ENCODE results near the gene TRIM52. TPM values are rescaled to one million over a fixed set of nuclear protein-coding genes. Genes with fewer than 3 reads are reported as not detected.
"Not testable (repeated sequence)": the region's sequence is repeated elsewhere in the genome, so short reads cannot be mapped to it uniquely, and the experiment has no call there.

TRIM52 gene
- total RNA-seq, 1 experiment from 2014 or later: 7.8 TPM

DNA sequence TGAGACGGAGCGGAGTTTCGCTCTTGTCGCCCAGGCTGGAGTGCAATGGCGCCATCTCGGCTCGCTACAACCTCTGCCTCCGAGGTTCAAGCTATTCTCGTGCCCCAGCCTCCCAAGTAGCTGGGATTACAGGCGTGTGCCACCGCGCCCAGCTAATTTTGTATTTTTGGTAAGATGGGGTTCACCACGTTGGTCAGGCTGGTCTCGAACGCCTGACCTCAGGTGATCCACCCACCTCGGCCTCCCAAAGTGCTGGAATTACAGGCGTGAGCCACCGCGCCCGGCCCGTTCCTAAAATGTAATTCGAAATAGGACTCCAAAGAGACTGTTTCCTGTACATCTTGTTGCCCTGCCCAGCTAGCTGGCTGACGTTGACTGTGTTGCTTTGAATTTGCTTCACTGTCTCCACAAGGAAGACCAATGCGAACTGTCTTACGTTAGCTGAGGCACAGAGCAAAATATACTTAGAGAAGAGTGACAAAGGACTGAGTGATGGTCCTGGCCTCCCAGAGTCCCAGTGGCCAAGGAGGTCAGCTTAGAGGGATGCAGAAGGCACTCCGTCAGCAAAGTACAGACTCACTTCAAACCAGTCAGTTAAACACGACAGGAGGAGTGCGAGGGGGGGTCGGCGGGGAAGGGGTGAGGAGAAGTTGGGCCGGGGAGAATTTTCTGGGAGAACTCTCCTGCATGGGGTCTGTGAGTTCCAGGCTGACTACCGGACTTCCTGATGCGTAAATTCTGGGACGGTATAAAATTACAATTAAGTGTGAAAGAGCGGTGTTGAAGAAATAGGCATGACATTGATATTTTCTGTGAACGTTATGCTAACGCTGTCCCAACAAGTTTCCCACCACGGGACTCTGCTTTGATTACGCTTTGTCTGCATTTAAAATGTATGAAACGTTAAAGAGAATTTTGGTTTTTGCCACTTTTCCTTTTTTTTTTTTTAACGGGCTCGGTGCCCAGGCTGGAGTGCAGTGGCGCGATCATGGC lies 44.6 kb downstream of the TRIM52 start:
- no peak for ATAC-seq

DNA sequence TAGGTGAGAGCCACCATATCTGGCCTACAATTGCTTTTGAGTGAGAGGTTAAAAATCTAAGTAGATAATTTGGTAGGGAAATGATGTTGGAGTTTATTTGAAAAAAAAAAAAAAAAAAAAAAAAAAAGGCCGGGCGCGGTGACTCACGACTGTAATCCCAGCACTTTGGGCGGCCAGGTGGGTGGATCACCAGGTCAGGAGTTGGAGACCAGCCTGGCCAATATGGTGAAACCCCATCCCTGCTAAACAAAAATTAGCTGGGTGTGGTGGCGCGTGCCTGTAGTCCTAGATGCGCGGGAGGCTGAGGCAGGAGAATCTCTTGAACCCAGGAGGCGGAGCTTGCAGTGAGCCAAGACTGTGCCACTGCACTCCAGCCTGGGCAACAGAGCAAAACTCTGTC lies 46.7 kb downstream of the TRIM52 start:
- CTCF ChIA-PET: interaction anchor here (0.7 to 1.5 kb wide), 2 partner anchors 46 to 425 kb away, joined by 3 read pairs; no protein-coding TSS in a partner anchor
- H3K36me3 Mint-ChIP-seq; H3K4me3 Mint-ChIP-seq; H3K27ac Mint-ChIP-seq; POLR2A ChIA-PET; DNase-seq (ENCODE audit: low spot score); H3K9me3 Mint-ChIP-seq; ATAC-seq: not testable (repeated sequence)
- peaks cover 23% of the 10 kb centered on the region for H3K27me3 Mint-ChIP-seq (ENCODE audit: low read depth)
- peaks cover 21% of the 10 kb centered on the region for H3K4me1 Mint-ChIP-seq

More for the DNA sequence above, 44.6 kb downstream of the TRIM52 start:
- Mint-ChIP-seq H3K9me3 (no peaks in the 10 kb centered on the region), H3K27me3 (ENCODE audit: low read depth) (peaks cover 23% of the 10 kb centered on the region), H3K36me3 (no peaks in the 10 kb centered on the region), H3K27ac (0 out of 2 replicates have a peak overlapping the region, but pooled peaks have one; percentile 63), H3K4me3 (peak overlapping the region; percentile 94), H3K4me1 (peaks cover 22% of the 10 kb centered on the region)
- CTCF ChIA-PET: interaction anchor here (0.9 to 1.0 kb wide), 3 partner anchors 25 to 356 kb away, joined by 3 to 6 read pairs (median 5); no protein-coding TSS in a partner anchor
- peak; percentile 47 for DNase-seq (ENCODE audit: low spot score)
- POLR2A ChIA-PET: no interaction called here
- TF ChIP-seq GTF2I (CRISPR knock-in tag; conservative IDR thresholded peaks at IDR 0.05): peak; percentile 58; the same call in 1 of the 2 replicates
- TF ChIP-seq, protein P1, sequence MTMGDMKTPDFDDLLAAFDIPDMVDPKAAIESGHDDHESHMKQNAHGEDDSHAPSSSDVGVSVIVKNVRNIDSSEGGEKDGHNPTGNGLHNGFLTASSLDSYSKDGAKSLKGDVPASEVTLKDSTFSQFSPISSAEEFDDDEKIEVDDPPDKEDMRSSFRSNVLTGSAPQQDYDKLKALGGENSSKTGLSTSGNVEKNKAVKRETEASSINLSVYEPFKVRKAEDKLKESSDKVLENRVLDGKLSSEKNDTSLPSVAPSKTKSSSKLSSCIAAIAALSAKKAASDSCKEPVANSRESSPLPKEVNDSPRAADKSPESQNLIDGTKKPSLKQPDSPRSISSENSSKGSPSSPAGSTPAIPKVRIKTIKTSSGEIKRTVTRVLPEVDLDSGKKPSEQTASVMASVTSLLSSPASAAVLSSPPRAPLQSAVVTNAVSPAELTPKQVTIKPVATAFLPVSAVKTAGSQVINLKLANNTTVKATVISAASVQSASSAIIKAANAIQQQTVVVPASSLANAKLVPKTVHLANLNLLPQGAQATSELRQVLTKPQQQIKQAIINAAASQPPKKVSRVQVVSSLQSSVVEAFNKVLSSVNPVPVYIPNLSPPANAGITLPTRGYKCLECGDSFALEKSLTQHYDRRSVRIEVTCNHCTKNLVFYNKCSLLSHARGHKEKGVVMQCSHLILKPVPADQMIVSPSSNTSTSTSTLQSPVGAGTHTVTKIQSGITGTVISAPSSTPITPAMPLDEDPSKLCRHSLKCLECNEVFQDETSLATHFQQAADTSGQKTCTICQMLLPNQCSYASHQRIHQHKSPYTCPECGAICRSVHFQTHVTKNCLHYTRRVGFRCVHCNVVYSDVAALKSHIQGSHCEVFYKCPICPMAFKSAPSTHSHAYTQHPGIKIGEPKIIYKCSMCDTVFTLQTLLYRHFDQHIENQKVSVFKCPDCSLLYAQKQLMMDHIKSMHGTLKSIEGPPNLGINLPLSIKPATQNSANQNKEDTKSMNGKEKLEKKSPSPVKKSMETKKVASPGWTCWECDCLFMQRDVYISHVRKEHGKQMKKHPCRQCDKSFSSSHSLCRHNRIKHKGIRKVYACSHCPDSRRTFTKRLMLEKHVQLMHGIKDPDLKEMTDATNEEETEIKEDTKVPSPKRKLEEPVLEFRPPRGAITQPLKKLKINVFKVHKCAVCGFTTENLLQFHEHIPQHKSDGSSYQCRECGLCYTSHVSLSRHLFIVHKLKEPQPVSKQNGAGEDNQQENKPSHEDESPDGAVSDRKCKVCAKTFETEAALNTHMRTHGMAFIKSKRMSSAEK (CRISPR knock-in tag; IDR thresholded peaks at IDR 0.05; ENCODE audit: borderline replicate concordance): no peak

- no peak overlapping the region for H3K27ac Mint-ChIP-seq
- no peak for DNase-seq (ENCODE audit: low spot score)
- no peak for ATAC-seq
- H3K9me3 Mint-ChIP-seq: no peaks in the 10 kb centered on the region
- H3K4me3 Mint-ChIP-seq: no peak overlapping the region
- no peaks in the 10 kb centered on the region for H3K36me3 Mint-ChIP-seq
- peaks cover 20% of the 10 kb centered on the region for H3K27me3 Mint-ChIP-seq (ENCODE audit: low read depth)
- ChIA-PET CTCF (interaction anchor here (1.1 kb wide), 1 partner anchor 18 kb away, joined by 3 read pairs; no protein-coding TSS in a partner anchor), POLR2A (no interaction called here)
- TF ChIP-seq ETV6 (CRISPR knock-in tag; IDR thresholded peaks at IDR 0.05) (no peak), ZNF396 (CRISPR knock-in tag; IDR thresholded peaks at IDR 0.05; ENCODE audit: borderline replicate concordance) (no peak), ZBTB21 (CRISPR knock-in tag; IDR thresholded peaks at IDR 0.05; ENCODE audit: borderline replicate concordance) (no peak), NR1H2 (CRISPR knock-in tag; IDR thresholded peaks at IDR 0.05) (no peak), SP1 (CRISPR knock-in tag; conservative IDR thresholded peaks at IDR 0.05) (no peak), ESRRA (CRISPR knock-in tag; IDR thresholded peaks at IDR 0.05; ENCODE audit: borderline replicate concordance) (no peak), USF2 (CRISPR knock-in tag; IDR thresholded peaks at IDR 0.05) (no peak), ZNF425 (CRISPR knock-in tag; conservative IDR thresholded peaks at IDR 0.05) (no peak), MXD4 (CRISPR knock-in tag; IDR thresholded peaks at IDR 0.05; ENCODE audit: borderline replicate concordance) (no peak), PRRX2 (CRISPR knock-in tag; IDR thresholded peaks at IDR 0.05) (no peak), IRF2 (CRISPR knock-in tag; IDR thresholded peaks at IDR 0.05; ENCODE audit: borderline replicate concordance, low read depth) (no peak), KAT7 (CRISPR knock-in tag; IDR thresholded peaks at IDR 0.05; ENCODE audit: borderline replicate concordance) (no peak)
- TF ChIP-seq, protein P2, sequence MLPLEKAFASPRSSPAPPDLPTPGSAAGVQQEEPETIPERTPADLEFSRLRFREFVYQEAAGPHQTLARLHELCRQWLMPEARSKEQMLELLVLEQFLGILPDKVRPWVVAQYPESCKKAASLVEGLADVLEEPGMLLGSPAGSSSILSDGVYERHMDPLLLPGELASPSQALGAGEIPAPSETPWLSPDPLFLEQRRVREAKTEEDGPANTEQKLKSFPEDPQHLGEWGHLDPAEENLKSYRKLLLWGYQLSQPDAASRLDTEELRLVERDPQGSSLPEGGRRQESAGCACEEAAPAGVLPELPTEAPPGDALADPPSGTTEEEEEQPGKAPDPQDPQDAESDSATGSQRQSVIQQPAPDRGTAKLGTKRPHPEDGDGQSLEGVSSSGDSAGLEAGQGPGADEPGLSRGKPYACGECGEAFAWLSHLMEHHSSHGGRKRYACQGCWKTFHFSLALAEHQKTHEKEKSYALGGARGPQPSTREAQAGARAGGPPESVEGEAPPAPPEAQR (CRISPR knock-in tag; IDR thresholded peaks at IDR 0.05): no peak
- peaks cover 20% of the 10 kb centered on the region for H3K4me1 Mint-ChIP-seq
These were observed 48.0 kb downstream of the TRIM52 start for GRCh38 chr5:181212934-181213333.
